HG02870 (cell line): ENCODE measurements around the gene JSRP1.

Experiments
- ATAC-seq: cut with Tn5 transposase; IDR thresholded peaks from one replicate; pipeline ENCODE4 v1.9.1; 2021; ENCODE audit warnings: mild to moderate bottlenecking, moderate library complexity; ENCODE audit not compliant: unreplicated experiment

JSRP1 gene

GRCh38 chr19:2247433-2248101 lies 8.7 kb downstream of the JSRP1 start:
- ATAC-seq: no peak

- no peak for ATAC-seq
Observed at GRCh38 chr19:2246801-2247361, 9.3 kb downstream of the JSRP1 start.

DNA sequence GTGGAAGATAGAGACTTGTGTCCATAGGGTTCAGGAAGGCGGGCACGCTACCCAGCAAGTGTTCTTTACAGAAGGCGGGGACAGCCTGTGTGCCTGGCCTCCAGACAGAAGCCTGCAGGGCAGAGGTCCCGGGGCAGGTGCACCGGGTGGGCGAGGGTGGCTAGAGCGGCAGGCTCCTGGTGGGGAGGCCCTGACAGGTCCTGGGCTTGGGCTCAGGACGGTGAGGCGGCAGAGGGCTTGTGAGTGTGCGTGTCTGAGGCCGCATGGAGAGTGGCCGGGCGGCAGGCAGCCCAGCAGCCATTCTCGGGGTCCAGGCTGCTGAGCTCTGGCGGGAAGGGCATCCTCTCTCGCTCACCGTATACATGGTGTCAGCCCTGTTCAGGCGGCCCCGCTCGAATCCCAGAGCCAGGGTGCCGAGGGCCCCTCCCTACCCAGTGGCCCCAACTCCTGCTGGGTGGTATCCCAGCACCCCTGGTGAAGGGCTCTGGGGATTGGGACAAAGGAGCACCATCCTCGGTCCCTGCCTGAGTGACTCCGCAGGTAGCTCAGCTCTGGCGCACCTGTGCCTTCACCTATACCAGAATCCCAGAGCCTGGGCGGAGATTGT lies 10.1 kb downstream of the JSRP1 start:
- ATAC-seq: no peak

- no peak for ATAC-seq
Observed at GRCh38 chr19:2245273-2245672, 10.9 kb downstream of the JSRP1 start.

GRCh38 chr19:2244486-2244885 lies 11.7 kb downstream of the JSRP1 start:
- ATAC-seq: no peak

- no peak for ATAC-seq
Observed at GRCh38 chr19:2244125-2244411, 12.1 kb downstream of the JSRP1 start.

- no peak for ATAC-seq
Observed at GRCh38 chr19:2243274-2244124, 12.7 kb downstream of the JSRP1 start.

GRCh38 chr19:2242816-2243215 lies 13.4 kb downstream of the JSRP1 start:
- no peak for ATAC-seq

- ATAC-seq: no peak
Observed at GRCh38 chr19:2242092-2242537, 14.1 kb downstream of the JSRP1 start.

DNA sequence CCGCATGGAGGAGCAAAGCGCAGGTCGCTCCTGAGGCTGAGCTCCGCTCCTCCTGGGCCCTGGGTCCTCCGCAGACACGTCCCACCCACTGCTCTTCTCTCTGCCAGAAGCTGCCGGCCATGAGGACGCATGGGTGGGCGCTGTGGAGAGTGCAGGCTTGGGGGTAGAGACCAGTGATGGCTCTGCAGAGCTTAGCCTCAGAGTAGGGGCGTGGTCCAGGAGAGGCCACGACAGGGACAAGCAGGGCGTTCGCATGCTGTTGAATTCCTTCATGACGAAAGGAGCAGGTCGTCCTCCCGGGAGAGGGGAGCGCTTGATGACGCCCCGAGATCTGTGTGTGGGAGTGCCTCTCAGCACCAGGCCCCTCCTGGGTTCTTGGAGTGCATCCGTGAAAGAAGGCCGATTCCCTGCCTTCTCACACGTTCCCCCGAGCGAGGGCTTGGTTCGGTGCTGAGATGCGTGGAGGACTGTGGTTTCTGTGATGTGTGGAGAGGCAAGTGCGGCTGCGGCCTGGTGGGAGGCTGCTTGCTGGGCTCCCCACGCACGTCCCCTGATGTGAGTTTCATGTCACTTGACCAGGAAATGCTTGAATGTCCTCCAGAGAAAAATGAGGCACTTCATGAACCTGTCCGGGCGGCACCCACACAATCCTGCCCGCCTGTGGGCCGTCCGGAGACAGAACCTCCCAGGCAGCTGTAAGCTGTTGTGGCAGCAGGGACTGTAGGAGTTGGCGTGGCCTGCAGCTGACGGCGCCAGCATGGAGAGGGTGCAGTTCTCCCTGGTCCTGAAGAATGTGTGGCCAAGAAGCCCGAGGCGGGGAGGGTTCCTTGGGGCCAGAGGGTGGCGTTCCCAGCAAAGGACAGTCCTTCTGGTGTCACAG lies 15.1 kb downstream of the JSRP1 start:
- ATAC-seq: no peak

- no peak for ATAC-seq
Observed at GRCh38 chr19:2239771-2240770, 16.1 kb downstream of the JSRP1 start.

GRCh38 chr19:2239173-2239572 lies 17.0 kb downstream of the JSRP1 start:
- no peak for ATAC-seq

DNA sequence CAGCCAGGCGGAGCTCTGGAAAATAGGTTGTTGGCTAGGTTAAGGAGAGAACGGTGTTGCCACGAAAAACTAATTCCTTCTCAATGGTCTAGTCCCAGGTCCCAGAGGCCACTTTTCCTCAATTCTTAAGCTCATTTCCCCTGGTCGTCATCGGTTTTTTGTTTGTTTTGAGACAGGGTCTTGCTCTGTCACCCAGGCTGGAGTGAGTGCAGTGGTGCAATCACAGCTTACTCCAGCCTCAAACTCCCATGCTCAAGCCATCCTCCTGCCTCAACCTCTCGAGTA lies 18.4 kb downstream of the JSRP1 start:
- ATAC-seq: no peak

DNA sequence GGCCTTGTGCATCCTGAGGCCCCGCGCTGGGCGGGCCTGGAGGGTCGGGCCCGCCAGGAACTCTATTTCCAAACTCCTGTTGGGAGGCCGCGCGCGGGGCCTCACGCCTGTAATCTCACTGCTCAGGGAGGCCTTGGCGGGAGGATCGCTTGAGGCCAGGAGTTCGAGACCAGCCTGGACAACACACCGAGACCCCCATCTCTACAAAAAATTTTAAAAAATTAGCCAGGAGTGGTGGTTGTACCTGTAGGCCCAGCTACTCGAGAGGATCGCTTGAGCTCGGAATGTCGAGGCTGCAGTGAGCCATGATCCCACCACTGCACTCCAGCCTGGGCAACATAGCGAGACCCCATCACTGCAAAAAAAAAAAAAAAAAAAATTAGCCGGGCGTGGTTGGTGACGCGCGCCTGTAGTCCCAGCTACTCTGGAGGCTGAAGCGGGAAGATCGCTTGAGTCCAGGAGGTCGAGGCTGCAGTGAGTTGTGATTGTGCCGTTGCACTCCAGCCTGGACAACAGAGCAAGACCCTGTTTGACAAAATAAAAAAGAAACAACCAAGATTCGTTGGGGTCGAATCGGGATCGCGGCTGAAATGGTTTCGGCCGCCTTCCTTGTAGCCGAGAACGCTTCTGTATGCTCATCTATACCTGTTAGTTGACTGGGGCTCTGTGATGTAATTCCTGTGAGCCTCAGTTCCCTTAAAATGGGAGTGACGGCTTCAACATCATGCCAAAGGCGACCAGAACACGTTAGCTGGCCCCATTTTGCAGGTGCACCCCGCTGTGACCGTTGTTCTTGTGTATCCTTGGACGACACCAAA lies 19.0 kb downstream of the JSRP1 start:
- no peak for ATAC-seq

DNA sequence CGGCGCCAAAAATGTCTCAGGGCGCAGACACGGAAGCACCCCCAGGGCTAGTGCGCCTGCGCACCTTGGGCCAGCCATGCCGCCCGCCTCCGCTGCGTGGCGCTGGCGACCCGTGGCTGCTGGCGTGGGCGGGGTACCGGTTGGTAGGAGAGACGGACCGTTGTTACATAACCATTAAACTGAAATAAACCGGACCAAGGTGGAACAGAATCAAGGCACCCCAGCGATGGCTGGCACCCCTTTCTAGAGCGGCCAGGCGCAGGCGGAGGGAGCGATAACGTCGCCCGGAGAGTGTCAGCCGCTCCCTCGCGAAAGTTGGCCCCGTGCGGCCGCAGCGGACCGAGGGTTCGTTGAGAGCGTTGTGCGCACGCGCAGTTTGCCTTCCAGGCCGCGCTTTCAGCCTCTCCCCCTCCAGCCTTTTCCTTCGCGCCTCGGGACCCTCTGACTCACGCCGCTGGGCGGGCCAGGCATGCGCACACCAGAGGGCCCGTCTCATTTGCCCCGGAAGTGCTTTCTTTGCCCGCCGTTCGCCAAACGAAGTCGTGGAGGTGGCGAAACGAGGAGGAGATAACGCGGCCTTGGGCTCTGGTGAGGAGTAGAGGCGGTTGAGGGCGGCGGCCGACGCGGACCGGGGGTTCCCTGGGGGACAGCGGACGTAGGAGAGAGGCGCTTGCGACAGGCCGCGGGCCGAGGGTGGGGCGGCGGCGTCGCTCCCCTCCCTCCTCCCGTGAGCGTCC lies 19.7 kb downstream of the JSRP1 start, which contains the start of the genes PLEKHJ1 and SF3A2:
Gene PLEKHJ1, minus strand, starts transcription at position 16 of the 737 bp plus-strand sequence. CDS start 81 bp downstream, outside the sequence.
Gene SF3A2, plus strand, starts transcription at position 511 of the 737 bp plus-strand sequence. CDS start 6,595 bp downstream, outside the sequence.
- ATAC-seq: peak; percentile 71

DNA sequence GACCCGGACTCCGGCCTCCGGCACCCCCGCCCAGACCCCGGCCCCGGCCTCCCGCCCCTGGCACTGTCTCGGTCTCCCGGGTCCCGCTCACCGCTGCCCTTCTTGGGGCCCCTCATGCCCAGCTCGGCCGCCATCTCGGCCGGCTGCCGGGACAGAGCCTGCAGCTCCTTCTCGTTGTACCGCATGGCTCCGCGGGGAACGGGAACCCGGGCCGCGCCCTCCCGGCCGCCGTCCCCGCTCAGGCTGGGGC lies 20.2 kb downstream of the JSRP1 start:
- no peak for ATAC-seq

- ATAC-seq: no peak
Observed at GRCh38 chr19:2235381-2236063, 20.7 kb downstream of the JSRP1 start.

DNA sequence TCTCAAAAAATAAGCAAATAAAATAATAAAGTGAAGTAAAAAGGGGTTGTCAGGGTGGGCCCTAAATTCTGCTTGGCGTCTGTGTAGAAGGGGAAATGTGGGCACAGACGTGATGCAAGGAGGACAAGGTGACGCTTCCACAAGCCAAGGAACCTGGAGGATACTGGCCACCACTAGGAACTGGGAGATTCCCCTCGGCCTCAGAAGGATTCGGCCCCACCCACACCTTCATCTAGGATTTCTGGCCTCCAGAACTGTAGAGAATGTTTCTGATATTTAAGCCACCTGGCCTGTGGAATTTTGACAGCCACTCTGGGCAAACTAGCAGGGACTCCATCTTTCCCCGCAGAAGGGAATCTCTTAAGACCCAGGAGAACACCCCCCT lies 21.2 kb downstream of the JSRP1 start:
- no peak for ATAC-seq
